GM18508 (cell line): ENCODE measurements around the gene IFITM5.

Experiments
- ATAC-seq: cut with Tn5 transposase; IDR thresholded peaks from one replicate; pipeline ENCODE4 v1.9.1; 2021; ENCODE audit warnings: moderate number of reproducible peaks; ENCODE audit not compliant: insufficient read depth, unreplicated experiment

Gene IFITM5

DNA sequence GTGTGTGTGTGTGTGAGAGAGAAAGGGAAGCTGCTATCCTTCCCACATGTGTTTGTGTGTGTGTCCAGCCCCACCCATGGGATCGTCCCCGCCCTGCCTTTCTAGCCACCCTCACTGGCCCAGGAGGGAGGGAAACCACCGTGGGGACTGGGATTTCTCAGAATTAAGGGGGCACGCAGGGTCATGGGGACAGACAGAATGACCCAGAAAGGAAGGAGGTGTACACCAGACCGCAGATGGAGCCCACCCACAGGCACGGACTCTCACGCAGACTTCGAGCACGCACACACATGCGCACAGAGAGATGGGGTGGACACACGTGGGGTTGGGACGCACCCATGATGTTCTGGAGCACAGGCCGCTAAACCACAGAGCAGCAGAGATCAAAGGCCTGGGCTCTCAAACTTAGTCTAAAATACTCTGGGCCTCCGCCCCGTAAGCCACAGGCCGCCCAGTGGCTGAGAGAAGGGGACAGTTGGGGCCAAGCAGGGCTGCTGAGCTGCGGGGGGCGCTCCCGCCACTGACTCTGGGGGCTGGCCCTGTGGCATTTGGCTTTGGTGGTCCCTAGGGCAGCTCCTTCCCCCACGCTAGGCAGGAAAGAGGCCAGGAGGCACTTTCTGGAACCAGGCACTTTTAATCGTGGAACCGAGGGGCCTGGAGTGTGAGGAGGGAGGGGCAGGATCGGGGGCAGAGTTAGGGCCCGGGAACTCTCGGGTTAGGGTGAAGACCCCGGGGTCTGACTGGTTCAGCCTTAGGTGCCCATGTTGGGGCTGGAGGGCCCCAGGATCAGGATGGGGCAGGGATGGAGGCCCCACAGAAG, 1.5 kb downstream of the IFITM5 start:
- ATAC-seq = no peak

DNA sequence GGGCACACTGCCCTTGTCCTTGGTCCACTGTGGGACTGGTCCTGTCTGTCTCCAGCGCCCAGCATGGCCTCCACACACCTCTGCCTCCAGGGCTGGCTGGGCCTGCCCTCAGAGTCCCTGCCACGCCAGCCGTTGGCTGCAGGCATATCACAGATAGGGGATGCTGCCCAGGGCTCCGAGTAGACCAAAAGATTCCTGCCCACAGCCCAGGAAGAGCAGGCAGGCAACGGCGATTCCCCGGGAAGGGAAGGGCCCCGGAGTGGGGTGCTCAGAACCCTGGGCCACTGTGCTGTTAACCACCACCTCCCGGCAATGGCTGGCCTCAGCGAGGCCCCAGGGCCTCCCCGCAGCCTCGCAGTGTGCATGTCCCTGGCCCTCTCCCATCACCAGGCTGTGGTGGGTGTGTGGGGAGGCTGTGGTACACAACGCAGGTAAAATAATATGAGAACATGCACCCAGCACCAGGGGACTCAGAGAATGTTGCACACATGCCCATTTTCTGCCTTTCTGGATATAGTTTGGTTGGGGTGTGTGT, 2.2 kb downstream of the IFITM5 start:
- no peak for ATAC-seq

DNA sequence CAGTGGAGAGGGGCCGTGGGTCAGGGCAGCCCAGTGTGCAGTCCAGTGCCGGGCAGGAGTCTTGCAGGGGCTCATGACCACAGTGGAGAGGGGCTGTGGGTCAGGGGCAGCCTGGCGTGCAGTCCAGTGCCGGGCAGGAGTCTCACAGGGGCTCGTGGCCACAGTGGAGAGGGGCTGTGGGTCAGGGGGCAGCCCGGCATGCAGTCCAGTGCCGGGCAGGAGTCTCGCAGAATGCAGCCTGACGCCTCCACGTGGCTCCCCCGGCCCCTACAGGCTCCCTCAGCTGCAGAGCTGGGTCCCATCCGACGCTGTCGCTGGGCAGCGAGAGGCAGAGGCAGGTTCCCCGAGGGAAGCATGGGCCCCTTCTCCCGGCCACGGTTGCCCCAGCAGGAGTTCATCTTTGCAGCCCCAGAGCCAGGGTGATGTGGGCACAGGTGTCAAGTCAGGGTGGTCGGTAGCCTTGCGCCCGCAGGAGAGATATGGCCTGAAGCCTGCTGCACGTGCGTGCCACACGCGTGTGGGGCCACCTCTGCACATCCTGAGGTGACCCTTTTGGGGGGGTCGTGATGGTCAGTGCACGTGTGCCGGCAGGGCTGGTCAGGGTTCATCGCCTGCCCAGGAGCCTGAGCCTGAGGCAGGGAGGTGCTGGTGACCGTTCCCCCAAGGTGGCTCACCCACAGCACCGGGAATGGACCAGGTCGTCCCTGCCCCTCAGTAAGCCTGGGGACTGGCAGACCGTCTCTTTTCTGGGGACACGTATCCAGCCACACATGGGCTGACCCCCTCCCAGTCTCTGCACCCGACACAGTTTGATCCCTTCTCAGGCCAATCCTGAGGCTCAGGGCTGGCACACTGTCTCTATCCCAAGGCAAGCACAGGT, 2.9 kb downstream of the IFITM5 start:
- ATAC-seq = no peak

DNA sequence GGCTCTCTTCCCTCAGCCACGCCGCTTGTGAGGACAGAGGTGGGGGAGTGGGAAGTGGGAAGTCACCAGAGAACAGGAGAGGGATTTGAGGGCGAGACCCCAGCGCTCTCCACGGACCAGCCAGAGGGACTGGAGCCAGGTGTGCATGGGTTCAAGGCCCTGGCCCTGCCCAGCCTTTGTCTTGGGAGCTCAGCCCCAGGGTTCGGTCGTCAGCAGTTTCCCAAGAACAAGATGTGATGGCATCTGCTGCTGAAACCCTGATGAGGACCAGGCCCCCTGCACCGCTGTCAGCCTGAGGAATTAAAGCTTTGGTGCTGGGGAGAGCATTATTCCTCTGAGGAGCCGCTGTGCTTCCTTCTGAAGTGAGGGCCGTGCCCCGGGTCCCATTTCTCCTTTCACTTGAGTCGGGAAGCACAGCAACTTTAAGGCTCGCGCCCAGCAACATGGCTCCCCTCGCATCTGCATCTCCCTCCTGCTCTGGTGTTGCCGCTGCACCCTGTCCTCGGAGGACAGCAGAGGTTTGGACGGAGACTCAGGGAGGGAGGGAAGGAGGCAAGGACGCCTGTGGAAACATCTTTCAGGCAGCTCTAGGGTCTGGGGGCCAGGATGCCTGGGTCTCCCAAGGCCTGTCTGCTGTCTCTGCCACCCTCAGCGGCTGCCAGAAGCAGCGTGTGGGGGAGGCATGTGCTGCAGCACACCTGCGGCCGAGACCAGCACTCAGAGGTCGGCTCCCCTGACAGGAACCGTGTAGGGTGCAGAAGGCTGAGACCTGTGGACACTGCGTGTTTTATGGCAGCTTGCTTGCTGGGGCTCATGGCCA, 3.8 kb downstream of the IFITM5 start:
- no peak for ATAC-seq

DNA sequence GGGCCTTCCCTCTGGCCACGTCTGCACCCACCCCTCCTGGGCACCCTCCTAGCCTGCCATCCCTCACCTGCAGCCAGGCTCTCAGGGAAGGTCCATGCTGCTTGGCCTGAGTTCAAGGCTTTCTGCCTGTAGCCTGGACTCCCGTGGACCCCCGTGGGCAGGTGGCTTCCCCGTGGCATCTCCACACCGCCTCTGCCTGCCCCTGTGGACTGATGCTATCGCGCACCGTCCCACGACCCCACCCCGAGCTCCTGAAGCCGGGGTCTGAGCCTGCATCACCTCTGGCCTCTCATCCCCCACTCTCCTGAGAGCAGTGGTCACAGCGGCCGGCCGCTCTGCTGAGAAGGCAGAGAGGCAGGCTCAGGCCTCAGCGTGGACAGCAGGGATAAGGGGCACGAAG, 4.5 kb downstream of the IFITM5 start:
- no peak for ATAC-seq

DNA sequence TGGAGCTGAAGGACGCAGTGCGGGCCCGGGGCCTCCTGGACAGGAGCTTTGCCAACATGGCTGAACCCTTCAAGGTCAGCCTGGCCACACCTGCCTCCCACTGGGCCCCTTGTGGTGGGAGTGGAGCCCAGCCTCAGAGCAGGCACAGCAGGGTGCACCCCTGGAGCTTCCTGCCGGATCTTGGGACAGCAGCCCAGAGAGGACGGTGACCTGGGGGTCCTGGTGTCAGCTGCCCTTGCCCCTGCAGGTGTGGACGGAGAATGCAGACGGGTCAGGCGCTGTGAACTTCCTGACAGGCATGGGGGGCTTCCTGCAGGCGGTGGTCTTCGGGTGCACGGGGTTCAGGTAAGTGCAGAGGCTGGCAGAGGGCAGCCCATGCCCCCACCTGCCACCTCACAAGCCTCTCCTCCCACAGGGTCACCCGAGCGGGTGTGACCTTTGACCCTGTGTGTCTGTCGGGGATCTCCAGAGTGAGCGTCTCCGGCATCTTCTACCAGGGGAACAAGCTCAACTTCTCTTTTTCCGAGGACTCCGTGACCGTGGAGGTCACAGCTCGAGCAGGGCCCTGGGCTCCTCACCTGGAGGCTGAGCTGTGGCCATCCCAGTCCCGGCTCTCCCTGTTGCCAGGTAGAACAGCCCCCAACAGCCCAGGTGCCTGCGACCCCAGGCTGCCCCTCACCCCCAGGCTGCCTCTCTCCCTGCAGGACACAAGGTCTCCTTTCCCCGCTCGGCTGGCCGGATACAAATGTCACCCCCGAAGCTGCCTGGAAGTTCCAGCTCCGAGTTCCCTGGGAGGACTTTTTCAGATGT, 5.3 kb downstream of the IFITM5 start:
- no peak for ATAC-seq

DNA sequence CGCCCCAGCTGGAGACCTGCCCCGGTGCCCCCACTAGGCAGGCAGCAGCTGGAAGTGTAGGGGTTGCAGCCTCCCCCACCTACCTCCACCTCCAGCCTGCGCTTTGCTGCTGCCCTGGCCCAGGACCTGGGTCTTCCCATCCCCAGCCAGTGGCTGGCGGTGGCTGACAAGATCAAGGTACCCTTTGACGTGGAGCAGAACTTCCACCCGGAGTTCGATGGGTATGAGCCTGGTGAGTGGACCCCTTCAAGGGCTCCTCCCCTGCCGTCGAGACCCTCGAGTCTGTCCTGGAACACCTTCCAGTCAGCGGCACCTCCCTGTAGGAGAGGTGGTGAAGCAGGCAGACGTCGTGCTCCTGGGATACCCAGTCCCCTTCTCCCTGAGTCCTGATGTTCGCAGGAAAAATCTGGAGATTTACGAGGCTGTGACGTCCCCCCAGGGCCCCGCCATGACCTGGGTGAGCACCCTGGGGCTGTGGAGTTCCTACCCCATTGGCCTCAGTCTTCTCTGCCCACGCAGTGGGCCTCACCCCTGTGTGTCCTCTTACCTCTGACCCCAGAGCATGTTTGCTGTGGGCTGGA, 6.0 kb downstream of the IFITM5 start:
- no peak for ATAC-seq

DNA sequence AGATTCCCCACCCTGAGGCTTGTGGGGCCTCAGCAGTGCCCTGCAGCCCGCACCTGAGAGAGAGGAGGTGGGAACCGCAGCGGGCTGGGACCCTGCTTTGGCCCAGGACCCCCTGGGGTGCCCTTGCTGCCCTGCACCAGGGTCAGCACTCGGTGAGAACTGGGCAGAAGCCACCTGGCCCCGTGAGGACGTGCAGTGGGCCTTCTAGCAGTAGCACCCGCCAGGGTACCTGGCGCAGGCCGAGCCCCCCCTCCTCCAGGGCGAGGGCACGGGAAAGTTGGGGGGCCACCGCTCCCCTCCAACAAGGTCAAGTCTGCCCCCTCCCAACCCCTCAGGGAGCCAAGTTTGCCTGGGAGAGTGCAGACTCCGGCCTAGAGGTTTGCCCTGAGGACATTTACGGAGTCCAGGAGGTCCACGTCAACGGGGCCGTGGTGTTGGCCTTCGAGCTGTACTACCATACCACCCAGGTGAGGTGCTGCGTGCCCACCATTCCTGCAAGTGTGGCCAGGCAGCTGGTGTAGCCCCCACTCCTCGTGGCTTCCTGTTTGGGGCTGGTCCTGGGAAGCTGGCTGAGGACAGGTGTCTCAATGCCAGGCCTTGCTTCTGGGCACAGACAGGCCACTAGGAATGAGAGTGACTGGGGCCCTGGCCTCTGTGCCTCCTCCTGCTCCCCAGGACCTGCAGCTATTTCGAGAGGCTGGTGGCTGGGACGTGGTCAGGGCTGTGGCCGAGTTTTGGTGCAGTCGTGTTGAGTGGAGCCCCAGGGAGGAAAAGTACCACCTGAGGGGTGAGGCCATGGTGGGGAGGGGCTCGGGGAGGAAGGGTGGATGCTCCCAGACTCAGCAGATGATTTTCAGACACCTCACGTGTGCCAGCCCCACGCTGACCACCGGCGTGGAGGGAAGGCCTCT, 6.9 kb downstream of the IFITM5 start:
- no peak for ATAC-seq

DNA sequence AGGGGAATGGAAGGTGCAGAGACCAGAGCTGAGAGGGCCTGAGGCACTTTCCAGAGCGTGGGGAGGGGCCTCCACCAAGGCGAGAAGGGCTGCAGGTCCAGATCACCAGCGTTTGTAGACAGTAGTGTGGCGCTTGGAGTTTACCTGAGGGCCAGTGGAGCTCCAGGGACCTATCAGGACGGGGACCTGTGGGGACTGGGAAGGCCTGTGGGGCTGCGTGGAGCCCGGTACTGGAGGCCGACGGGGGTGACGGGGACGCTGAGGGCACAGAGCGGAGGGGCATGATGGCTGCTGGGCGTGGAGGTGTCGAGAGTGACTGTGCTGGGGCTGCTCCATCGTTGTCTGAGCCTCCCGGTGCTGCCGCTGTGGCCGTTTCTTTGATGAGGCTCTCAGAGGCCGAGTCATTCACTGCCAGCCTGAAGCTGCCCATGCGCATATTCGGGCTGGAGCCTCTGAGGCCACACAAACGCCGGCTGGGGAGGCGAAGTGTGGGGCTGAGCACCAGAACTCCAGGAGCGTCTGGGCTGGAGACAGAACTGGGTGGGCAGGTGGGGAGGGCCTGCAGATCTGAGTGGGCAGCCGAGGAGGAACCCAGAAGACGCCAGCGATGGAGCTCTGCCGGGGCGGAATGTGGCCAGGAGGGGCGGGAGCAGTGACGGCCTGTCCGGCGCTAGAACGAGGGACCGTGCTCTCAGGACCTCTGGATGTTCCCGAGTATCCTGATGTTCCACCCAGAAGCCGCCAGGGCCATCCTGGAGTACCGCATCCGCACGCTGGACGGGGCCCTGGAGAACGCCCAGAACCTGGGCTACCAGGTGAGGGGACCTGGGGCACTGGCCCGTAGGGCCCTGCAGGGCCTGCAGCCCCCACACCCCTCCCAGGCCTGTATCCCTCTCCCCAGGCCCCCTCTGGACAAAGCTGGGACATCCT, 7.8 kb downstream of the IFITM5 start:
- ATAC-seq = no peak

DNA sequence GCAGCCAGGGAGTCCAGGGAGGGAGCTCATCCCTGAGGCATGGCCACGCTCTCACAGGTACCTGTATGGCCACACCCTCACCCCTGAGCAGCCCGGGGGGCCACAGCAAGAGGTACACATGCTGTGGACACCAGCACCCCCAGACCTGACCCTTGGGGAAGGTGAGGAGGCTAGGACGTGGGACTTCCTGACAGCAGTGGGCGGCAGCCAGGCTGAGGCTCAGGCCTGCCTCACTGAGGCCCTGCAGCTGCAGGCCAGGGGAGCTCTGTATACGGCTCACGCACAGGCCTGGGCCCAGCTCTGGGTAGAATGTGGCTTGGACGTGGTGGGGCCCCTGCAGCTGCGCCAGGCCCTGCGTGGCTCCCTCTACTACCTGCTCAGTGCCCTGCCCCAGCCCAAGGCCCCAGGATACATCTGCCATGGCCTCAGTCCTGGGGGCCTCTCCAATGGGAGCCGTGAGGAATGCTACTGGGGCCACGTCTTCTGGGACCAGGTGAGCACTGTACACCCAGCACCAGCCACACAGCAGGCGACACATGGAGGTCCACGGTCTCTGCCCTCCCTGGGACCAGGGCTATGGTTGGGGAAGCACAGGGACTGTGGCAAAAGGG, 8.6 kb downstream of the IFITM5 start:
- ATAC-seq = no peak

DNA sequence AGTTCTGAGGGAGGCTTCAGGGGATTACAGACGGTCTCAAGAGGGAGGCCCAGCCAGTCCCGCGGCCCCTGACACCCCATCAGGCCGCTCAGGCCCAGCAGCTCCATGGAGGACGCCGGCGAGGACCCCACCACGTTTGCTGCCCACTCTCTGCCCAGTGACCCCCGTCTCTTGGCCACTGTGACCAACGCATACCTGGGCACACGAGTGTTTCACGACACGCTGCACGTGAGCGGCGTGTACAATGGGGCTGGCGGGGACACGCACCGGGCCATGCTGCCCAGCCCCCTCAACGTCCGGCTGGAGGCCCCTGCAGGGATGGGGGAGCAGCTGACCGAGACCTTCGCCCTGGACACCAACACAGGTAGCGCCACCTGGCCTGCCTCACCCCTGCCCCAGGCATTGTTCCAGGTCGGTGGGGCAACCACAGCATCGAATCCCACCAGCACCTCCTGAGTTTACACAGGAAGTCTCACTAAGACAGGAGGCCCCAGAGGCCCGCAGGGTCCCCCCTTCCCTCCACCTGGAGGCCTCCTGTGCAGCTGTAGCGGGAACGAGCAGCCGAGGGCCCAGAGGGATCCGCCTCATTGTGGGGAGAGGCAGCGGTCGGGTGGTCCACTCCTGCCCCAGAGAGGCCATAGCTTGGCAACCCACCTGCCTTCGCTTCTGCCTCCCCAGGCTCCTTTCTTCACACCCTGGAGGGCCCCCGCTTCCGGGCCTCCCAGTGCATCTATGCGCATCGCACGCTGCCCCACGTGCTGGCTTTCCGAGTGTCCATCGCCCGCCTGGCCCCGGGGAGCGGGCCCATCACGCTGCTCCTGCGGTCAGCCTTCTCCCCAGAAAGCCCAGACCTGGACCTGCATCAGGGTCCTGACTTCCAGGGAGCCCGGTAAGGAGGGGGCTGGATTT, 9.4 kb downstream of the IFITM5 start:
- no peak for ATAC-seq

DNA sequence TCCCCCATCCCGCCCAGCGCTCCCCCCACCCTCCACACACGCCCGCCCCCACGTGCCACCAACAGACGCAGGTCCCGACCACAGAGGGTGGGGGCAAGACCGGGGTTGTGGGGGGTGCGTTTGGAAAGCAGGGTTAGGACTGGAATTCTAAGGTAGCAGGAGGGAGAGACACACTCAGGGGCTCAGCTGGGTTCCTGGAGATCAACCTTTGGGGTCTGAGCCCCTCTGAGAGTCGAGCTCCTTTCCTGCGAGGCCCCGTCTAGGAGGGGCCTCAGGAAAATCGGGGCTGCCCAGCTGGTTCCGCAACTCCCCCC, 10.0 kb downstream of the IFITM5 start:
- ATAC-seq = no peak

DNA sequence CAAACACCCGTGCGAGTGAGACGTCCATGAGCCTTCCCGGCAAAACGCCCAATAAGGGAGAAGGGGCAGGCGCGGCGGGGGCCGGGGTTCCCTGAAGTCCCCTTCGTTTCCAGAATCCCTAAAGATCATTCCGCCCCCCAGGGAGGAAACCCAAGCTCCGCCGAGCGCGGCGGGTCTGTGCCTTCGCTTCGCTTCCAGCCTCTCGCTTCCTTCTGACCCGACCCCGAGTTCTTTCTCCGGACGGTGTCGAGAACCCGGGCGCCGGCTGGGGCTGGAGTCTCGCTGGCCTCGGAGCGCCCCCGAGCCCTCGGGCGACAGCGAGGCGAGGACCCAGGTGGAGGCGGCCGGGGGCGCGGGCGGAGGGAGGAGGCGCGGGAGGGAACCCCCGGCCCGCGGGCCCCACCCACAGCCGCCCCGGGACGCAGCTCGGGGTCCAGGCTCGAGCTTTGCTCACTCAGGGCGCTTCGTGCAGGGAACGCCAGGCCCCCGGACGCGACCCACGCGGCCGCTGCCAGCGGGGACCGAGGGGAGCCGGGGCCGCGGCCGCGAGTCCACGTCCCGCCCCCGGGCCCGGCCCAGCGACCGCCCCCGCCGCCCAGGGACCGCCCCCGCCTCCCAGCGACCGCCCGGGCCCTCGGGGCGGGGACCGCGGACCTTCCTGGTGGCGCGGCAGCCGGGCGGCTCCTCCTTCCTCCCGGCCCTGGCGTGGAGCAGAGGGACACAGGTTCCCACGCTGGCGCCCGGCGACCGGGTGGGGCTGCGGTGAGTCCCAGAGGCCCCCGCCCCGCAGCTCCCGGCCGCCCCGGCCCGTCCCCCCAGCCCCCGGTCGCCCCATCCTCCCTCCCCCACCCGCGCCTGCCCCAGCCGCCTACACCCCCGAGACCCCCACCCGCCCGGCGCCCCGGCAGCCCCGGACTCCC, 10.6 kb downstream of the IFITM5 start, which contains the start of gene PGGHG:
Gene PGGHG, plus strand, starts transcription at position 649 of the 920 bp plus-strand sequence. CDS start 691 bp downstream, outside the sequence.
- no peak for ATAC-seq

DNA sequence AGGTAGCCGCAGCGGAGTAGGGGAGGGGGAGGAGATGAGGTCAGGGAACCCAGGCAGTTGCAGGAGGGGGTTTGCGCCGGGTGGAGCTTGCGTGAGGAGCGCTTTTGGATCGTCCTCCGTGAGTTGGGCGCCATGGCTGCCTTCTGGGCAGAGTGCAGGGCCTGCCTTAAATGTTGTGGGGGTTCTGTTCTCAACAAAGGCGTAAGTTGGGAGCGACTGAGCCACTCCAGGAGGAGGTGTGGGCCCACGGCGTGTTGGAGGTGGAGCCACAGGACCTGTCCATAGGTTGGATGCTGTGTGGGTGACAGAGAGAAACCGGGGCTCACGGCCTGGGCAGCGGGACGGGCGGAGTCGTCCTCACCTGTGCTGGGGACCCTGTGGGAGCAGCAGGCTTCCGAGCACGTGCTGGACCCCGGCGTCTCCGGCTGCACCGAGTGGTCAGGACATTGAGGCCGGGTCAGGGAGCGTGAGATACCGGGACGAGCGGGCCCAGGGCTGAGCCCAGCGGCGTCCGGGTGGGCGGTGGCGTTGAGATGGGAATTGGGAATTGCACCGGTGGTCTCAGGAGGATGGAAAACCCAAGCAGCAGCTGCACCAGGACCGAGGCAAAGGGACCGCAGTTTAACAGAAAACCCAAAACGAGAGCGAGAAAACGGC, 11.4 kb downstream of the IFITM5 start:
- ATAC-seq = no peak
